ENCODE measurements around the gene PEX14.

PEX14 gene

DNA sequence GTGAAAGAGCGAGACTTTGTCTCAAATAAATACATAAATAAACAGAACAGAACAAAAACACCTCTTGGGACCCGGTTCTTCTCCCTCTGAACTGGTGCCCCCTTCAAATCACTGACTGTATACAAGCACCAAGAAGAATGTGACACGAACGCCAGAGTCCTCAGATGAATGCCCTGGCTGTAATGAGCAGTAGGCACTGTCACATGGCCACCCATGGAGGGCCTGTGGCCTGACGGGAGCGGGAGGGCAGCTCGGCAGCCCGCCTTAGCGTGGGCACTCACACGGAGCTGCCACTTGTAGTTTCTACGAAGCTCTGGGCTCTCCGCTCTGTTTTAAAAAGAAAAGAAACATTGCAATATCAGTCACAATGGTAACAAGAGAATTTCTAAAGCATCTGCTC, 146.0 kb downstream of the PEX14 start:
- no peak for DNase-seq (ENCODE audit: low read depth)

DNA sequence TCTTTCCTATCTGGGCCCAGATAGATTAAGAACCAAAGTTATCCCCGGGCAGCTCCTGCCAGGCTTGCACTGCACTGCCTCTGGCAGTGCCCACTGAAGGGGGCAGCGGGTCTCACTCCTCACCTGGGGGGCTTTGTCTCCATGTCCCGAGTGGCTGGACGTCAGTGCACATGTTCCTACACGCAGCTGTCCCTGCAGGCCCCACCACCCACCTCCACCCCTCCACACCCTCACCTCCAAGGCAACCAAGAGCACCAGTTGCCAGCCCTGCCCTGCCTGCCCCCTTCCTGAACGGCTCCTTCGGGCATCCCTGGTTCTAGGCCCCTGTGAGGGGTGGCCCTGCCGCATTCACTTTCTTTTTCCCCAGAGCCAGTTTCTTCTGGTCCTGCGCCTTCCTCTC, 147.2 kb downstream of the PEX14 start:
- DNase-seq (ENCODE audit: low read depth), result no peak

DNA sequence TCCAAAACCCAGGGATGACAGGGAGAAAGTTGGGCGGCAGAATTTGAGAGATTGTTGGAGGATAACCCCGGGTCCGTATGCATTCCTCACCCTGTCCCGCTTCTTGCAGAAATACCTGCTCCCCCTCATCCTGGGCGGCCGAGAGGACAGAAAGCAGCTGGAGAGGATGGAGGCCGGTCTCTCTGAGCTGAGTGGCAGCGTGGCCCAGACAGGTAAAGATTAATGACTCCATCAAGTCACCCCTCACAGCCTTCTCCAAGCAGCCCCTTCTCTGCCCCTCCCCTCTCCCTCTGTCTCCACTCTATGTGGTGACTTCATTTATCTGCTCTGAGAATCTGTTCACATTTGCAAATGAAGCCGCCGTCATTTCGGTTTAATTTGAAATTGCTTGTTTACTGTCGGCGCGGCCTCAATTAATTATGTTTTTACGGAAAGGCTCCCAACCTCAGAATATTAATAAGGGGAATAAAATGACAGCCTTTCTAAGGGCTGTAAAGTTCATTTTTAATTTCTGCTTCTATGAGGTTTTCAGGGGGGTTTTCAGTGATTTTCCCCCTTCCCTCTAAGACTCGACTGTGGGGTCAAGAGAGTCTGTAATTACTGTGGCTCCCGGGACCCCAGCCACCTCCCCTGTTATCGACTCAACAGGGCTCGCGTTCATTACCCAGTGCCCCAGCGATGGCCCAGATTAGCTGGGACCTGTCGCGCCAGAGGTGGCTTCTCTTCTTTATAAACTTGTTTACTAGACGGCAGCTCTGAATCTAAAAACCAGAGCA, 148.3 kb downstream of the PEX14 start:
- no peak for DNase-seq (ENCODE audit: low read depth)

DNA sequence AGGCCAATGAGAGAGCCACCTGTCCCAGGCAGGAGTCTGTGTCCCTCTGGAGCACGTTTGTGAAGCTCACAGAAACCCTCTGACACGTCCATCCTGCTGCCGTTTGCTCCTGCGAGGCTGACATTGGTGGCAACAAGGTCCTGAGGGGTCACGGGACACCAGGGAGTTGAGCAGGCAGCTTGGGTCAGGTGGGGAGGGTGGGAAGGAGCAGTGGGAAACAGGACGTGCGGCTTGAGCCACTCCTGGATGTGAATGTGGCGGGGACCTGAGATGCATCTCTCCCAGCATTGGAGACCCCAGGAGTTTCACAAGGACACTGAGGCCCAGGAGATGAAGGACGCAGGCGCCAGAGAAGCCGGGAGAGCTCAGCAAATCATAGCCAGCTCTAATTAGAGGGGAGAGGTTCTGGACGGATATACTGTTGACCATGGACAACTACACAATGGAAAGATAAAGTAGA, 149.0 kb downstream of the PEX14 start:
- no peak for DNase-seq (ENCODE audit: low read depth)

DNA sequence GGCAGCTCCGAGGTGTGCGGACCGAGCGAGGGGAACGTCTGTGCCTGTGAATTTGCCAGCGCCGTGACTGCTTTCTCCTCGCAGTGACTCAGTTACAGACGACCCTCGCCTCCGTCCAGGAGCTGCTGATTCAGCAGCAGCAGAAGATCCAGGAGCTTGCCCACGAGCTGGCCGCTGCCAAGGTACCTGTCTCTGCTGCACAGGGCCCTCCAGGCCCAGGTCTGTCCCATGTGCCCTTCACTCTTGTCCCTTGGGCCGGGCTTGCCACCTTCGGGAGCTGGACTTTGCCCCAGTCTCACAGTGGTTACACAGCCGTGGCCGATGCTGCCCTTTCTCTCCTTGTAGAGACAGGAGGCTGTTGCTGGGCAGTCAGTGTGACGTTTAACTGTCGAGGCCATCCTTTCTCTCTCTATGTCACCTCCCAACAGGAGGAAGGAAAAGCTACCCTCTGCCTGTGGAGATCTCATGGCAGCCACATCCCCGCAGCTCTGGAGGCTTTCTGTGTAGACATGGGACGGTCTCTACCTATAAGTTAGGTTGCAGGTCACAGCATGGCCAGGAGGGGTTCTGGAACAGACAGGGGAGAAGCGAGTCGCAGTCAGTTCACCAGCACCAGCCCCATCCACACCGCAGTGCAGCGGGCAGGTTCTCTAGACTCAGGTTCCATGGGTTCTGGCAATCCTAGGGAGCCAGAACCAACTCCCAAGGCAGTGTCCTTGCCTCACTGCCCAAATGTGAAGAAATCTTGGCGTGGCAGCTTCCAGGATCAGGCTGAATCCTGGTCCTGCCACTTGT, 149.7 kb downstream of the PEX14 start:
- no peak for DNase-seq (ENCODE audit: low read depth)

DNA sequence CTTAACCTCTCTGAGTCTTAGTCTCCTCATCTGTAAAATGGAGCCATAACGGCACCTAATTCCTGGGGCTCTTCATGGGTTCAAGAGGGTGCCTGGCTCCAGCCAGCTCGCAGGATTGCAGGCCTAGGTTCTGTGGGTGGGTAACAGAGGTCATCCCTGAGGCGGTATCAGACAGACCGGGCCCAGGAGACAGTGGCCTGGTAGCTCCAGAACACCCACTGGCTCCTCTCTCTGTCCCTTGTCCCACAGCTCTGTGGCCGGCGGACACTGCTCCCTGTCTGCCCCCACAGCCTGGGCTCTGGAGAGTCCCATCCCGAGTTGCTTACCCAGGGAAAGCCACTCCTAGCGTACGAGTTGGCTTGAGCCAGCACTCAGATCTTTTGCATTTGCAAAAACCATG, 150.3 kb downstream of the PEX14 start:
- DNase-seq (ENCODE audit: low read depth), result no peak

DNA sequence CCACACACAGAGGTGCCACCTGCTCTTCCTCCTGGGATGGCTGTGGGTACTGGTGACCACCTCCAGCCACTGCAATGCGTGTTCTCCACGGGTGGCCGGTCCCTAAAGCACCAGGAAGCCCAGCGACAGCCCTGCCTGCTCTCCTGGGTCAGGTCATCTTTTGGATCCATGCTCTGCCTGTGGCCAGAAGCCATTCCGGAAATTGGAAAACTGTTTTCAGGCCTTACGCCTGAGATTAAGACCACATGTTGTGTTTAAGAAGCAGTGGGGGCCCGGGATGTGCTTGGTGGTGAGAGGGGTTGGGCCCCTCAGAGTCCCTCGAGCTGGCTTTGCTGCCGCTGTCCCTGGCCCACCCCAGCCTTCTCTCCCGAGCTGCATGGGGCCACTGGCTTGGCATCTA, 150.8 kb downstream of the PEX14 start:
- DNase-seq (ENCODE audit: low read depth), result no peak

DNA sequence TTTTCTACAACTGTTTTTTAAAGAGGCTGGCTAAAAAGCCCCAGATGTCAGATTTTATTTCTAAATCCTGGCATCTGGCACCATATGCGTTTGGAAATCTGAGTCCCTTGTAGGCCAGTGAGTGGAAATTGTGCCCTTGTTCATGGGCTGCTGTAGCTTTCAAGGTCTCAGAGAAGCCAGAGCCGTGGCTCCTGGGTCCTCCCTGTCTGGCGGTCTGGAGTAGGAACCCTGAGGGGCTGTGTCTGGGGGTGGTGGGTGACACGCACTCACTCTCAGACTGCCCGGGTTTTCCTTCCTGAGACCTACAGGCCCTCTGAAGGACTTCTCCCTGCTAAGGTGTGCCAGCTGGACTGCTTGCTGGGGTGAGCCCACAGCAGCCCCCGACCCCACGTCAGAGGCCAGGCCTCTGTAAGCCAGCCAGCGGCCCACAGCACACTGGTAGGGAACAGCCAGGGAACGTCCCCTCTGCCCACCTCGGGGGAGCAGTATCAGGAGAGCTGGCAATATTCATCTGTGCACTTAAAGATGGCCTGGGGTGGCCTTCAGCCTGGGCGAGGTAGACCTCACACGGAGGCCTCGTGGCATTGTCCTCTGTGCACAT, 151.5 kb downstream of the PEX14 start:
- no peak for DNase-seq (ENCODE audit: low read depth)

DNA sequence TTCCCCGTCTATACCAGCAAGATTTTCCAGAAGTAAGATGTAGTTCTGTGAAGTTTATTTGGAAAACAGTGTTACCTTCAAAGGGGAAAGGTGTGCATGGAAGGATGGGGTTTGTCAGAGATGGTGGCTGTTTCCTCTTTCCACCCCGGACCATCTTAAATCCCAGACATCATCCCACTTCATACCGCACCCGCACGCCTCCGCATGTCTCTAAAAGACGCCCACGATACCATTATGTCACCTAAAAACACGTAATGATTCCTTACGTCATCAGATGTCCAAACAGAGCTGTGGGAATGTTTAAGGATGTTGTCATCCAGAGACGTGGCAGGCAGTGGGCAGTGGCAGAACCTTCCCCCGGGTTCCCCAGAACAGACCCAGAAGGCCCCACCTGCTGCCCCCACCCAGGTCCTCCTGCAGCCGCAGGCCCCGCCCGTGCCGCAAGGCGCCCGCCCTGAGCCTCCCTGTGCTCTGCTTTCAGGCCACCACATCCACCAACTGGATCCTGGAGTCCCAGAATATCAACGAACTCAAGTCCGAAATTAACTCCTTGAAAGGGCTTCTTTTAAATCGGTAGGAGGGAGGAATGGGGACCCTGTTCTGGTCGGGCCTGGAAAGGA, 152.2 kb downstream of the PEX14 start:
- no peak for DNase-seq (ENCODE audit: low read depth)

DNA sequence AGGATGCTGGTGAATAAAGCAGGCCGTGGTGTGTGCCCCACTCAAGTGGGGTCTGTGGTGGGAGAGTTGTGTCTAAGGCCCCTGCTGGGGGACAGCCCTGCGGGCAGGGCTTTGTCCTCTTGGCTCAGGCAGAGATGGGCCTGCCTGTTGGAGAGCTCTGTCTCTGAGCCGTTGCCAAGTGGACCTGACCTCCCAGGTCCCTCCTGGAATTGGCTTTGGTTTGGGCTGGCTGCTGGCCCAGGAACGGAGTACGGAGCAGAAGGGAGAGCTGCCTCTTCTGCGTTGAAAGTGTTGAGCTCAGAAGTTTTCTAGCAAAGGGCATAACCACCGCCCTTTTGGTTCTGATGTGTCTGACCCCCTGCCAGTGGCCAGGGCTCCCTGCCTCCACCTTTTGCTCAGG, 153.9 kb downstream of the PEX14 start:
- DNase-seq (ENCODE audit: low read depth), result no peak

DNA sequence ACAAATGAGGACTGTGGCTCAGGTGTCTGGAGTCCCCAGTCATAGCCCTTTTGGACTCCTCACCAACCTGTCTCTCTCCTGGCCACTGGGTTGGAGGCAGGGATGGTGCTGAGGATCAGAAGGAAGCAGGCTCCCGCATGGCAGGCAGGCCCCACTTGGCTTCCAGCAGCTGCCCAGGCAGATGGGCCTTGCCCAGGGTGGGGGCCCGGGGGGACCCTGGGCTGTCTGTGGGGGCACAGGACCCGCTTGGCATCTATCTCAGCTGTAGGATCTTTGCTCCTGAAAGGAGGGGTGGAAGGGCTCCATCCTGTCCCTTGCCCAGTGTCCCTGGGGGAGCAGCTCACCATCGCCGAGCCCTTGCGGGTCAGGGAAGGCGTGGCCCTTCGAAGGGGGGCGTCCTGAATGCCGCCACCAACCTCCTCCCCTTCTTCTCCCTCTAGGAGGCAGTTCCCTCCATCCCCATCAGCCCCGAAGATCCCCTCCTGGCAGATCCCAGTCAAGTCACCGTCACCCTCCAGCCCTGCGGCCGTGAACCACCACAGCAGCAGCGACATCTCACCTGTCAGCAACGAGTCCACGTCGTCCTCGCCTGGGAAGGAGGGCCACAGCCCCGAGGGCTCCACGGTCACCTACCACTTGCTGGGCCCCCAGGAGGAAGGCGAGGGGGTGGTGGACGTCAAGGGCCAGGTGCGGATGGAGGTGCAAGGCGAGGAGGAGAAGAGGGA, 154.5 kb downstream of the PEX14 start:
- no peak for DNase-seq (ENCODE audit: low read depth)

DNA sequence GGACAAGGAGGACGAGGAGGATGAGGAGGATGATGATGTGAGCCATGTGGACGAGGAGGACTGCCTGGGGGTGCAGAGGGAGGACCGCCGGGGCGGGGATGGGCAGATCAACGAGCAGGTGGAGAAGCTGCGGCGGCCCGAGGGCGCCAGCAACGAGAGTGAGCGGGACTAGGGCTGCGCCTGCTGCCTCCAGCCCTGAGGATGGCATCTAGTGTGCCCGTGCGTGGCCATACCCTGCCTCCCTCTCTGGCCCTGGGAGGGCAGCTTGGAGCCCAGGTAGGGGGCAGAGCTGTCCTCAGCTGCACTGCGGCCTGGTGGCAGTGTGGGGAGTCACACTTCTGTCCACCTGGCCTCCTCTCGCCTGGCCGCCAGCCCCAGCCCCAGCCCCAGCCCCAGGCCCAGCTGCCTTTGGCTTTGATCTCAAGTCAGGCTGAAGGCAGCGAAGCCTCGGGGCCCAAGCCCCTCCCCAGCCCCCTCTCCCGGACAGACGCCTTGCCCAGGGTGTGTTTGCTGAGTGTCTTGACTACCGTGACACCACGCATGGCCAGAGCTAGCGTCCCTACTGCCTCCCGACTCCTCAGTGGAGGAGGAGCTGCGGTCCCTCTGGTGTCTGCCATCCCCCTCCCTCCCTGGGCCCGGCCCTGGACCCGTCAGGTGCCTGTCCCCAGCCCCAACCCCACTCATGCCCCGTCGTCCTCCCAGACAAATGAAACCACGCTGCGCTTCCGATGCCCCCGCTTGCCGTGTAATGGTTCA, 155.2 kb downstream of the PEX14 start:
- DNase-seq (ENCODE audit: low read depth), result no peak

DNA sequence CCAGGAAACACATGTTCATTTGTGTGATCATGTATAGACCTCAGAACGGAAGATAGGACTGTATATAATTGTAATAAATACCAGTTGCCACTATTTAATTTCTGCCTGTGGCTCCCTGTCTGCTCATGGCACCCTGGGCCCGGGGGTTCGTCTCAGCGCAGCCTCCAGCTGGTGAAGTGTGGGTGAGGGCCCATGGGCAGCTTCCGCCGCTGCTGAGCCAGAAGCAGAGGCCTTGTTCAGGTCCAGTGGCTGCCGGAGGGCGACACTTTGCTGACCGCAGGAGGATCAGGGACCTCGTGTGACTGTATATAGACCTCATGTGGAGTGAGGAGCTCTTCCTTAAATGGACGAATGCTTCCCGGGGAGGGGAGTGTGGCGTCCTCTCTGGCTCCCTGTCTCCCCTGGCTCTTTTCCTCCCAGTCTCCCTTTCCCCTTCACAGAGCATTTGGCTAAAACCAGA, 155.9 kb downstream of the PEX14 start:
- DNase-seq (ENCODE audit: low read depth), result no peak

DNA sequence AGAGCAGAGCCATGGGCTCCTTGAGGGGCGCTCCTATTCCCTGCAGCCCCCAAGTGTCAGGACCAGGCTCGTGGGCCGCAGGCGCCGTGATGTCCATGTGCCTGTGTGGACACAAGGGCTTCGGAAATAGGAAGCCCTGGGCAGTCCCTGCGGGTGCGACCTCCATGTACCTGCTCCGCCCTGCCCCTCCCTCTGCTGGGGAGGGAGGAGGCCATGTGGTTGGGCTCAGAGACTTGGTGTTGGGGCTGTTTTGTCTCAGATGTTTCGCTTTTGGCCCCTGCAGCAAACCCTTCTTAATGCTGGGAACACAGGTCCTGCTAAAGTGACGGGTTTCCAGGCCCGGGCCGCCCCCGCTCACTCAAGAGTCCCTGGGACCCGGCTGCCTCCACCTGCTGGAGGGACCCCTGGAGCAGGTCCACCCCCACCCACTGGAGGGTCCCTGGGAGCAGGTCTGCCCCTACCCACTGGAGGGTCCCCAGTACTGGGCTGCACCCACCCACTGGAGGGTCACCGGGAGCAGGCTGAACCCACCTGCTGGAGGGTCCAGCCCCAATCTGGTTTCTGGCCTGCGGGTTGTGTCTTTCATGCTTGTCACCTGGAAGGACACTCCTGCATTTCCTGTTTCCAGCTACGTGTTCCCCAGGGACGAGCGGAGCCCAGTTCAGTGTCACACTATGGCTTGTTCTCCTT, 156.5 kb downstream of the PEX14 start:
- no peak for DNase-seq (ENCODE audit: low read depth)

DNA sequence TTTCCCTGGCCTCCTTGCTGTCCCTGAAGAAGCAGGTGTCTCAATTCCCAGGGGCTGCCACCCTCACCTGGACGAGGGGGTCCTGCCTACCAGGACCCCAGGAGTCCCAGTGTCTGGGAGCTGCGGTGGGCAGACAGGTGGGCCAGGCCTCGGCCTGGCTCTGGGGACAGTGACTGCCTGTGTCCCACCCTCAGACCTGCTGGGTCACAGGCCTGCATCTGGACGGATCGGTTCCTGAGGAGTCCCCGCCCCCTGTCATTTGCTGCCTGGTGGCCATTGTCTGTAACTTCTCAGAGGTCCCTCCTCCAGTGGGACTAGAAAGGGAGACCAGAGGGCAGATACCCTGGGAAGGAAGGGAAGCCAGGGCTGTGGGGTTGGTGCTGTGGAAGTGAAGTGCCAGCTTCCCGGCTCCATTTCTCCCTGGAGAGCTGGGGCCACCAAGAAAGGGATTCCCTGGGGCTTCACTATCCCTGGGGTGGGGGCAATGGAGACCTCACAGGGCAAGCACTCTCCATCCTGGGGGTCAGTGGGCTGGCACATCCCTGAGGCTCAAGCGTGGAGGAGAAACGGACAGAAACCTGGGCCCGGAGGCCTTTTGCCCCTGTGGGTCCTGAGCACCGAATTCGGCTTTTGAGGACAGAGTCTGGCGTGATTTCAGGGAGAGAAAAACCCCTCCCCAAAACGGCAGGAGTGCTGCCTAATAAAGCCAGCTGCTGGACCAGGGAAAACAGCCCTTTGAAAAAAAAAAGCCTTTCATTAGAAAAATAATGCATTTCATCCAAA, 157.3 kb downstream of the PEX14 start:
- DNase-seq (ENCODE audit: low read depth), result no peak

DNA sequence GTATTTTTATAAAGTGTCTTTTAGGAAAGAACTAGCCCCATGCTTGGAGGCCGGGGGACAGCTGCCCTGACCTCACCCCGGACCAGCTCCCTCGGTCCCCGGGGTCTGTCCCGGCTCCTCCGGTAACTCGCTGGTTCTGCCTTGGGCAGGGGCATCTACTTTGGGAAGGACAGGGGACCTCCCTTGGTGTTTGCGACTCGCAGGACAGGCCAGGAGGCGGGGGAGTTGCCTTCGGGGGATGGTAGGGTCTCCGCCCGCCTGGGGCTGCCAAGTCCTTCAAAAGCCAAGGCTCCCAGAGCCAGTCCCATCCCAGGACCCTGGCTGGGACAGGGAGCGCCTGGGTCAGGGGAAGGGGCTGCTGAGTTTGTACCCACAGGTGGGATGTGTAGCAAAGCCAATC, 157.9 kb downstream of the PEX14 start:
- no peak for DNase-seq (ENCODE audit: low read depth)

DNA sequence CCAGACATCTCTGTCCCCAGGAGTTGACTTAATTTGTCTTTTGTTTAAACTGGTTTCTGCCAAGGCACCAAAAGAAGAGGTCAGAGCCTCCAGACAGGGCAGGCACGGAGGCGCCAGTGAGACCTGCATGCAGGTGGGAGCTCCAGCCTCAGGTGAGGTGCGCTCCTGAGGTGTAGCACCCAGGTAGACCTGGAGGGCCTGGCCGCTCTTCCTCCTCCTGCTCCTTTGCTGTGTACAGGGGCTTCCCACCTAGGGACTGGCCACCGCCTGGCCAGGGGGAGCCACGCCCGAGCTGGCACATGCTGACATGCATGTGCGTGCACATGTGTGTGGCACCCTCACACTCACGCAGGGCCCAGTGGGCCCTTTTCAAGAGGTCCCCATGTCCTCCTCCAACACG, 158.7 kb downstream of the PEX14 start:
- DNase-seq (ENCODE audit: low read depth), result no peak

DNA sequence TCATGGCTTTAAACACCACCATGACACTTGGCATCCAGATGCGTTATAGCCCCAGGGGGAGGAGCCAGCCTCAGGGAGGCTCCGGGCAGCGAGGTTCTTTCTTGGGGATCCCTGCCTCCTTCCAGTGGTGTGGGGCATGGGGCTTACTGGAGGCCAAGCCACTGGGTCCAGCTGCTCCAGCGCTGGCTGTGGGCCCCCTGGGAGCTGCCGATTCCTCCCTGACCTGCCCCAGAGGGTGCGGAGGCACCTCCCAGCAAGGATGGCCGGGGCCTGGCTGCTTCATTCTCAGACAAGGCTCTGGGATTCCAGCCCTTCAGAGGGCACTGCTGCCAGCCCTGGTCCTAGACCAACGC, 159.3 kb downstream of the PEX14 start:
- DNase-seq (ENCODE audit: low read depth), result no peak

DNA sequence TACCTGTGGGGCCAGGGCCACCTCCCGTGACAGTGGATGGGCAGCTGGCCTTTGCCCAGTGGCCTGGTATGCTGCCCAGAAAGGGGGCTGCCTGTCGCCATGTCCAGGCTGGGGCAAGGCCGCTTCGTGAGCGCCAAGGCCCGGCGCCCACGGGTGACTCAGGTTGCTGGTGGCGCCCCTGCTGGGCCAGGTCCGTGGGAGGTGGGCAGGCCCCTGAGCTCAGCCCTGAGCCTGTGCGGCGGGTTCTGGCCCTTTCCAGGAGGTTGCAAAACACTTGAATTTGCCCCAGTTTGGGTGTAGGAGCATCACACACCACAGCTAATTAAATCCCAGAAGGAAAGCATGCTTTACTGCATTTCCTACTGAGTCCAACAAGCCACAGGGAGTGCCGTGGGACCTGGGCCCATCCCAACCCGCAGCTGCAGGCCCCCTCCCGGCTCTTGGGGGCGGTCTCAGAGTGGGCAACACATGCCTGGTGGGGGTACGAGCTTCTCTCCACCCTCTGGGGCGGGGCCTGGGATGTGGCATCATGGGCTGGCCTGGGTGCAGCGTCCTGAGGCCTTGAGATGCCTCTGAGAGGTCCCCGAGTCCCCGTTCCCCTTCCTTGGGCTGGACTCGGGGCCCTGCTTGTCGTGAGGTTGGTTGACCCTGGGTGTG, 159.8 kb downstream of the PEX14 start:
- no peak for DNase-seq (ENCODE audit: low read depth)
